Dendritic cell treated with granulocyte-macrophage colony-stimulating factor and Interleukin-4, amounts not matched to agents 40 ng/mL and 50 ng/mL, for 4 days (primary cell): Measurements from ENCODE around the gene CLEC2A.
"Not testable (repeated sequence)": the region's sequence is repeated elsewhere in the genome, so short reads cannot be mapped to it uniquely, and the experiment has no call there.

ENCODE experiments used
- H3K27ac Mint-ChIP-seq: one replicate; pipeline ENCODE4 v1.8.0; 2022; ENCODE audit warnings: mild to moderate bottlenecking, mixed read lengths
- H3K27me3 Mint-ChIP-seq: one replicate; pipeline ENCODE4 v1.8.0; 2022; ENCODE audit warnings: mild to moderate bottlenecking, mixed read lengths
- H3K36me3 Mint-ChIP-seq: one replicate; pipeline ENCODE4 v1.8.0; 2022; ENCODE audit warnings: low read depth, mixed read lengths
- H3K4me1 Mint-ChIP-seq: one replicate; pipeline ENCODE4 v1.8.0; 2022; ENCODE audit warnings: low read depth, mixed read lengths
- H3K4me3 Mint-ChIP-seq: one replicate; pipeline ENCODE4 v1.8.0; 2022; ENCODE audit warnings: mild to moderate bottlenecking, moderate library complexity, mixed read lengths
- H3K9me3 Mint-ChIP-seq: one replicate; pipeline ENCODE4 v1.8.0; 2022; ENCODE audit warnings: mixed read lengths
- intact Hi-C: fragments of 100-400 bp; cut with micrococcal nuclease; formaldehyde crosslinking; loops from one replicate; pipeline ENCODE4 v1.15.0; 2022

Gene CLEC2A

GRCh38 chr12:9932270-9932669, at the start of gene CLEC2A:
Gene CLEC2A, minus strand, starts transcription at chr12:9932370. Its CDS starts 41 bp downstream, at chr12:9932329.
- peaks cover 13% of the 10 kb centered on the region for H3K4me1 Mint-ChIP-seq
- no peak within 1 kb of the TSS for H3K4me3 Mint-ChIP-seq
- H3K27me3 Mint-ChIP-seq, result no peaks in the 10 kb centered on the region
- no peaks in the 10 kb centered on the region for H3K36me3 Mint-ChIP-seq
- intact Hi-C loops, result no loop called here
- H3K9me3 Mint-ChIP-seq, result no peaks in the 10 kb centered on the region
- no peak within 1 kb of the TSS for H3K27ac Mint-ChIP-seq

GRCh38 chr12:9980126-9980525, 48.0 kb upstream of the CLEC2A start:
- peaks cover 50% of the 10 kb centered on the region for H3K4me1 Mint-ChIP-seq
- intact Hi-C loops, result no loop called here
- peak overlapping the region; percentile 78 for H3K27ac Mint-ChIP-seq
- peaks cover 18% of the 10 kb centered on the region for H3K9me3 Mint-ChIP-seq
- H3K4me3 Mint-ChIP-seq, result peak overlapping the region; percentile 8
- H3K27me3 Mint-ChIP-seq, result no peaks in the 10 kb centered on the region
- peaks cover 88% of the 10 kb centered on the region for H3K36me3 Mint-ChIP-seq

- intact Hi-C loops, result no loop called here
- Mint-ChIP-seq H3K27me3 (no peaks in the 10 kb centered on the region), H3K36me3 (peaks cover 93% of the 10 kb centered on the region), H3K27ac (no peak overlapping the region), H3K4me1 (peaks cover 72% of the 10 kb centered on the region), H3K4me3 (no peak overlapping the region), H3K9me3 (peaks cover 21% of the 10 kb centered on the region)
Measured at GRCh38 chr12:9977916-9978315, 45.7 kb upstream of the CLEC2A start.

- H3K4me3 Mint-ChIP-seq, H3K27me3 Mint-ChIP-seq, intact Hi-C loops: not testable (repeated sequence)
- peaks cover 76% of the 10 kb centered on the region for H3K4me1 Mint-ChIP-seq
- H3K27ac Mint-ChIP-seq, result peak overlapping the region; percentile 33
- H3K9me3 Mint-ChIP-seq, result peaks cover 21% of the 10 kb centered on the region
- H3K36me3 Mint-ChIP-seq, result peaks cover 88% of the 10 kb centered on the region
Measured at GRCh38 chr12:9976626-9977025, 44.5 kb upstream of the CLEC2A start.

- Mint-ChIP-seq H3K27me3 (no peaks in the 10 kb centered on the region), H3K4me1 (peaks cover 84% of the 10 kb centered on the region), H3K27ac (peak overlapping the region; percentile 33), H3K4me3 (no peak overlapping the region), H3K36me3 (peaks cover 83% of the 10 kb centered on the region), H3K9me3 (peaks cover 21% of the 10 kb centered on the region)
- intact Hi-C loops, result no loop called here
Measured at GRCh38 chr12:9975614-9976013, 43.4 kb upstream of the CLEC2A start.

GRCh38 chr12:9974731-9975130, 42.6 kb upstream of the CLEC2A start:
- H3K27me3 Mint-ChIP-seq, H3K27ac Mint-ChIP-seq, intact Hi-C loops: not testable (repeated sequence)
- Mint-ChIP-seq H3K9me3 (peaks cover 21% of the 10 kb centered on the region), H3K4me3 (peak overlapping the region; percentile 32), H3K4me1 (peaks cover 76% of the 10 kb centered on the region), H3K36me3 (peaks cover 74% of the 10 kb centered on the region)

- Mint-ChIP-seq H3K4me1 (peaks cover 70% of the 10 kb centered on the region), H3K27ac (peak overlapping the region; percentile 83), H3K4me3 (peak overlapping the region; percentile 62), H3K9me3 (peaks cover 21% of the 10 kb centered on the region), H3K27me3 (no peaks in the 10 kb centered on the region), H3K36me3 (peaks cover 66% of the 10 kb centered on the region)
- intact Hi-C loops, result no loop called here
Measured at GRCh38 chr12:9973949-9974348, 41.8 kb upstream of the CLEC2A start.

- intact Hi-C loops, result no loop called here
- peaks cover 68% of the 10 kb centered on the region for H3K4me1 Mint-ChIP-seq
- H3K4me3 Mint-ChIP-seq, result peak within 1 kb of the TSS; percentile 65
- peaks cover 43% of the 10 kb centered on the region for H3K36me3 Mint-ChIP-seq
- H3K9me3 Mint-ChIP-seq, result peaks cover 14% of the 10 kb centered on the region
- no peaks in the 10 kb centered on the region for H3K27me3 Mint-ChIP-seq
- H3K27ac Mint-ChIP-seq, result peak within 1 kb of the TSS; percentile 79
Measured at GRCh38 chr12:9971181-9971580, 39.0 kb upstream of the CLEC2A start, which contains the start of gene CLEC12A. Gene CLEC12A, plus strand, starts transcription at chr12:9971409. Its CDS starts 188 bp downstream, at chr12:9971597.

- Mint-ChIP-seq H3K27ac (no peak overlapping the region), H3K27me3 (no peaks in the 10 kb centered on the region), H3K4me3 (no peak overlapping the region), H3K36me3 (peaks cover 28% of the 10 kb centered on the region), H3K9me3 (no peaks in the 10 kb centered on the region), H3K4me1 (peaks cover 53% of the 10 kb centered on the region)
- intact Hi-C loops, result no loop called here
Measured at GRCh38 chr12:9969673-9970072, 37.5 kb upstream of the CLEC2A start.

GRCh38 chr12:9961901-9962300, 29.7 kb upstream of the CLEC2A start:
- Mint-ChIP-seq H3K4me1 (peaks cover 40% of the 10 kb centered on the region), H3K4me3 (no peak overlapping the region), H3K27ac (no peak overlapping the region), H3K36me3 (no peaks in the 10 kb centered on the region), H3K27me3 (no peaks in the 10 kb centered on the region), H3K9me3 (no peaks in the 10 kb centered on the region)
- intact Hi-C loops, result no loop called here

GRCh38 chr12:9961106-9961505, 28.9 kb upstream of the CLEC2A start:
- peaks cover 40% of the 10 kb centered on the region for H3K4me1 Mint-ChIP-seq
- H3K27ac Mint-ChIP-seq, result peak overlapping the region; percentile 91
- H3K4me3 Mint-ChIP-seq, result no peak overlapping the region
- no peaks in the 10 kb centered on the region for H3K36me3 Mint-ChIP-seq
- H3K27me3 Mint-ChIP-seq, result no peaks in the 10 kb centered on the region
- H3K9me3 Mint-ChIP-seq, result no peaks in the 10 kb centered on the region
- intact Hi-C loops, result no loop called here

- Mint-ChIP-seq H3K4me3 (peak overlapping the region; percentile 27), H3K36me3 (no peaks in the 10 kb centered on the region)
Measured at GRCh38 chr12:9960590-9960989, 28.4 kb upstream of the CLEC2A start.

GRCh38 chr12:9957834-9958233, 25.7 kb upstream of the CLEC2A start:
- Mint-ChIP-seq H3K4me3 (no peak overlapping the region), H3K36me3 (no peaks in the 10 kb centered on the region), H3K4me1 (peaks cover 44% of the 10 kb centered on the region), H3K9me3 (no peaks in the 10 kb centered on the region), H3K27ac (peak overlapping the region; percentile 39), H3K27me3 (no peaks in the 10 kb centered on the region)
- intact Hi-C loops, result no loop called here

More at GRCh38 chr12:9960590-9960989, 28.4 kb upstream of the CLEC2A start:
- intact Hi-C loops, result no loop called here
- H3K27me3 Mint-ChIP-seq, result no peaks in the 10 kb centered on the region
- peak overlapping the region; percentile 91 for H3K27ac Mint-ChIP-seq
- peaks cover 43% of the 10 kb centered on the region for H3K4me1 Mint-ChIP-seq
- no peaks in the 10 kb centered on the region for H3K9me3 Mint-ChIP-seq

- H3K27me3 Mint-ChIP-seq, H3K9me3 Mint-ChIP-seq, H3K36me3 Mint-ChIP-seq, H3K27ac Mint-ChIP-seq, H3K4me3 Mint-ChIP-seq, intact Hi-C loops: not testable (repeated sequence)
- peaks cover 41% of the 10 kb centered on the region for H3K4me1 Mint-ChIP-seq
Measured at GRCh38 chr12:9952954-9953729, 21.0 kb upstream of the CLEC2A start.
